Measurements from ENCODE around the gene PLEKHA6. TPM values are rescaled to one million over a fixed set of nuclear protein-coding genes. Genes with fewer than 3 reads are reported as not detected.
A peak's percentile ranks its signal among the peaks of the same experiment; 100 is the strongest.

PLEKHA6 gene, protein sequence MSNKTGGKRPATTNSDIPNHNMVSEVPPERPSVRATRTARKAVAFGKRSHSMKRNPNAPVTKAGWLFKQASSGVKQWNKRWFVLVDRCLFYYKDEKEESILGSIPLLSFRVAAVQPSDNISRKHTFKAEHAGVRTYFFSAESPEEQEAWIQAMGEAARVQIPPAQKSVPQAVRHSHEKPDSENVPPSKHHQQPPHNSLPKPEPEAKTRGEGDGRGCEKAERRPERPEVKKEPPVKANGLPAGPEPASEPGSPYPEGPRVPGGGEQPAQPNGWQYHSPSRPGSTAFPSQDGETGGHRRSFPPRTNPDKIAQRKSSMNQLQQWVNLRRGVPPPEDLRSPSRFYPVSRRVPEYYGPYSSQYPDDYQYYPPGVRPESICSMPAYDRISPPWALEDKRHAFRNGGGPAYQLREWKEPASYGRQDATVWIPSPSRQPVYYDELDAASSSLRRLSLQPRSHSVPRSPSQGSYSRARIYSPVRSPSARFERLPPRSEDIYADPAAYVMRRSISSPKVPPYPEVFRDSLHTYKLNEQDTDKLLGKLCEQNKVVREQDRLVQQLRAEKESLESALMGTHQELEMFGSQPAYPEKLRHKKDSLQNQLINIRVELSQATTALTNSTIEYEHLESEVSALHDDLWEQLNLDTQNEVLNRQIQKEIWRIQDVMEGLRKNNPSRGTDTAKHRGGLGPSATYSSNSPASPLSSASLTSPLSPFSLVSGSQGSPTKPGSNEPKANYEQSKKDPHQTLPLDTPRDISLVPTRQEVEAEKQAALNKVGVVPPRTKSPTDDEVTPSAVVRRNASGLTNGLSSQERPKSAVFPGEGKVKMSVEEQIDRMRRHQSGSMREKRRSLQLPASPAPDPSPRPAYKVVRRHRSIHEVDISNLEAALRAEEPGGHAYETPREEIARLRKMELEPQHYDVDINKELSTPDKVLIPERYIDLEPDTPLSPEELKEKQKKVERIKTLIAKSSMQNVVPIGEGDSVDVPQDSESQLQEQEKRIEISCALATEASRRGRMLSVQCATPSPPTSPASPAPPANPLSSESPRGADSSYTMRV
- total RNA-seq (2014; rRNA removed; shearing (Covaris generic)) (4.3 and 6.2 TPM in 2 replicates), polyA plus RNA-seq (2016; fragmentation: Nextera tagmentation; extraction: Ambion mirVana) (2.5 and 2.8 TPM in 2 replicates)
- long read RNA-seq, partial matches to known transcripts: 0 of 3 reads
- long read RNA-seq, other reads (novel, unspliced or antisense): 3 of 3 reads

DNA sequence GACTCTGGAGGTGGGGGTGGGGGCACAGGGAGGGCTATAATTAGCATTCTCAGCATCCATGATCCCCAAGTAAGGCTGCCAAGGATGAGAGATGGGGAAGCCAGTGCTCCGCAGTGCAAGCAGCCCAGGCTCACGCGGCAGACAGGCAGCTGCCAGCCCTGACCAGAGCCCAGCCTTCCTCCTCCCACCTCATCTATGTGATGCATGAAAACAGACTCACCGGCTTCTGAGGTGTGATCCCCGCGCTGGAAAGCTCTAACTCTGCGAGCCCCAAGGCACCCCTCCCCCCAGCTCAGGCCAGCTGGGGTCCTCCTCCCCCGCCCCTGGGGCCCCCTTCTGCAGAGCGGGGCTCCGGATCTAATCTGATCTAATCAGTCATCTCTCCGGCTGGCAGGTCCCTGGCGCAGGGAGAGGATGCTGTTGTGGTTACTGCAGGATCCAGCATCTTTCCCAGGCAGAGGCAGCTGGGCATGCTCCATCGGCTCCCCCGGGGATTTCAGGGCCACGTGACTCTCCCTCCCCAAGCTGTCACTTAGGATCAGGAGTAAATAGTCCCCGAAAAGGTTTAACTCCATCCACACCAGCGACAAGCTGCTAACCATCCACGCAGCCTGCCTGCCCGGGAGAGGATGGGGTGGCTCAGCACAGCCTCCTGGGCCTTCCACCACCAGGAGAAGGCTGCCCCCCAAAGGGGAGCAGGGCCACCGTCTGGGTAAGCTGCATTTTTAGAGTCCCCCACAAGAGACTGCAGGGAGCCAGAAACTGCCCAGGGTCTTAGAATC is at the start of gene PLEKHA6:
PLEKHA6 (minus strand) TSS at position 456 of the 782 bp plus-strand sequence. CDS start 86,202 bp downstream, outside the sequence.
- Histone ChIP-seq H3K4me1 (ENCODE audit: insufficient read depth) (peaks cover 33% of the 10 kb centered on the region), H3K36me3 (ENCODE audit: insufficient read depth) (no peaks in the 10 kb centered on the region), H2AFZ (peak within 1 kb of the TSS; percentile 69), H3K4me3 (peak within 1 kb of the TSS; percentile 61), H3K27me3 (ENCODE audit: insufficient read depth) (peaks cover 12% of the 10 kb centered on the region; the same call in 1 of the 2 replicates), H4K20me1 (replicated peaks; ENCODE audit: insufficient read depth) (no peaks in the 10 kb centered on the region), H3F3A (replicated peaks; ENCODE audit: low read depth) (0 out of 2 replicates have a peak, but pooled peaks cover 3% of the 10 kb centered on the region), H3K79me2 (replicated peaks; ENCODE audit: insufficient read depth) (no peaks in the 10 kb centered on the region), H3K27ac (ENCODE audit: low read depth) (no peak within 1 kb of the TSS), H3K4me2 (peak within 1 kb of the TSS; percentile 85), H3K9me2 (ENCODE audit: insufficient read depth) (no peaks in the 10 kb centered on the region)
- no peak for TF ChIP-seq POLR2AphosphoS5 (IDR thresholded peaks at IDR 0.05; ENCODE audit: low read depth)
- TF ChIP-seq, protein P1, sequence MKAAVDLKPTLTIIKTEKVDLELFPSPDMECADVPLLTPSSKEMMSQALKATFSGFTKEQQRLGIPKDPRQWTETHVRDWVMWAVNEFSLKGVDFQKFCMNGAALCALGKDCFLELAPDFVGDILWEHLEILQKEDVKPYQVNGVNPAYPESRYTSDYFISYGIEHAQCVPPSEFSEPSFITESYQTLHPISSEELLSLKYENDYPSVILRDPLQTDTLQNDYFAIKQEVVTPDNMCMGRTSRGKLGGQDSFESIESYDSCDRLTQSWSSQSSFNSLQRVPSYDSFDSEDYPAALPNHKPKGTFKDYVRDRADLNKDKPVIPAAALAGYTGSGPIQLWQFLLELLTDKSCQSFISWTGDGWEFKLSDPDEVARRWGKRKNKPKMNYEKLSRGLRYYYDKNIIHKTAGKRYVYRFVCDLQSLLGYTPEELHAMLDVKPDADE (IDR thresholded peaks at IDR 0.05): no peak
- no peak for TF ChIP-seq NANOG (IDR thresholded peaks at IDR 0.05; ENCODE audit: borderline replicate concordance)
- TF ChIP-seq STAT1 (IDR thresholded peaks at IDR 0.05; ENCODE audit: unreplicated experiment): no peak
- TF ChIP-seq EZH2 (IDR thresholded peaks at IDR 0.05; ENCODE audit: low read depth, unreplicated experiment): no peak
- TF ChIP-seq ZNF114 (CRISPR knock-in tag; IDR thresholded peaks at IDR 0.05): no peak
- TF ChIP-seq, protein P2, sequence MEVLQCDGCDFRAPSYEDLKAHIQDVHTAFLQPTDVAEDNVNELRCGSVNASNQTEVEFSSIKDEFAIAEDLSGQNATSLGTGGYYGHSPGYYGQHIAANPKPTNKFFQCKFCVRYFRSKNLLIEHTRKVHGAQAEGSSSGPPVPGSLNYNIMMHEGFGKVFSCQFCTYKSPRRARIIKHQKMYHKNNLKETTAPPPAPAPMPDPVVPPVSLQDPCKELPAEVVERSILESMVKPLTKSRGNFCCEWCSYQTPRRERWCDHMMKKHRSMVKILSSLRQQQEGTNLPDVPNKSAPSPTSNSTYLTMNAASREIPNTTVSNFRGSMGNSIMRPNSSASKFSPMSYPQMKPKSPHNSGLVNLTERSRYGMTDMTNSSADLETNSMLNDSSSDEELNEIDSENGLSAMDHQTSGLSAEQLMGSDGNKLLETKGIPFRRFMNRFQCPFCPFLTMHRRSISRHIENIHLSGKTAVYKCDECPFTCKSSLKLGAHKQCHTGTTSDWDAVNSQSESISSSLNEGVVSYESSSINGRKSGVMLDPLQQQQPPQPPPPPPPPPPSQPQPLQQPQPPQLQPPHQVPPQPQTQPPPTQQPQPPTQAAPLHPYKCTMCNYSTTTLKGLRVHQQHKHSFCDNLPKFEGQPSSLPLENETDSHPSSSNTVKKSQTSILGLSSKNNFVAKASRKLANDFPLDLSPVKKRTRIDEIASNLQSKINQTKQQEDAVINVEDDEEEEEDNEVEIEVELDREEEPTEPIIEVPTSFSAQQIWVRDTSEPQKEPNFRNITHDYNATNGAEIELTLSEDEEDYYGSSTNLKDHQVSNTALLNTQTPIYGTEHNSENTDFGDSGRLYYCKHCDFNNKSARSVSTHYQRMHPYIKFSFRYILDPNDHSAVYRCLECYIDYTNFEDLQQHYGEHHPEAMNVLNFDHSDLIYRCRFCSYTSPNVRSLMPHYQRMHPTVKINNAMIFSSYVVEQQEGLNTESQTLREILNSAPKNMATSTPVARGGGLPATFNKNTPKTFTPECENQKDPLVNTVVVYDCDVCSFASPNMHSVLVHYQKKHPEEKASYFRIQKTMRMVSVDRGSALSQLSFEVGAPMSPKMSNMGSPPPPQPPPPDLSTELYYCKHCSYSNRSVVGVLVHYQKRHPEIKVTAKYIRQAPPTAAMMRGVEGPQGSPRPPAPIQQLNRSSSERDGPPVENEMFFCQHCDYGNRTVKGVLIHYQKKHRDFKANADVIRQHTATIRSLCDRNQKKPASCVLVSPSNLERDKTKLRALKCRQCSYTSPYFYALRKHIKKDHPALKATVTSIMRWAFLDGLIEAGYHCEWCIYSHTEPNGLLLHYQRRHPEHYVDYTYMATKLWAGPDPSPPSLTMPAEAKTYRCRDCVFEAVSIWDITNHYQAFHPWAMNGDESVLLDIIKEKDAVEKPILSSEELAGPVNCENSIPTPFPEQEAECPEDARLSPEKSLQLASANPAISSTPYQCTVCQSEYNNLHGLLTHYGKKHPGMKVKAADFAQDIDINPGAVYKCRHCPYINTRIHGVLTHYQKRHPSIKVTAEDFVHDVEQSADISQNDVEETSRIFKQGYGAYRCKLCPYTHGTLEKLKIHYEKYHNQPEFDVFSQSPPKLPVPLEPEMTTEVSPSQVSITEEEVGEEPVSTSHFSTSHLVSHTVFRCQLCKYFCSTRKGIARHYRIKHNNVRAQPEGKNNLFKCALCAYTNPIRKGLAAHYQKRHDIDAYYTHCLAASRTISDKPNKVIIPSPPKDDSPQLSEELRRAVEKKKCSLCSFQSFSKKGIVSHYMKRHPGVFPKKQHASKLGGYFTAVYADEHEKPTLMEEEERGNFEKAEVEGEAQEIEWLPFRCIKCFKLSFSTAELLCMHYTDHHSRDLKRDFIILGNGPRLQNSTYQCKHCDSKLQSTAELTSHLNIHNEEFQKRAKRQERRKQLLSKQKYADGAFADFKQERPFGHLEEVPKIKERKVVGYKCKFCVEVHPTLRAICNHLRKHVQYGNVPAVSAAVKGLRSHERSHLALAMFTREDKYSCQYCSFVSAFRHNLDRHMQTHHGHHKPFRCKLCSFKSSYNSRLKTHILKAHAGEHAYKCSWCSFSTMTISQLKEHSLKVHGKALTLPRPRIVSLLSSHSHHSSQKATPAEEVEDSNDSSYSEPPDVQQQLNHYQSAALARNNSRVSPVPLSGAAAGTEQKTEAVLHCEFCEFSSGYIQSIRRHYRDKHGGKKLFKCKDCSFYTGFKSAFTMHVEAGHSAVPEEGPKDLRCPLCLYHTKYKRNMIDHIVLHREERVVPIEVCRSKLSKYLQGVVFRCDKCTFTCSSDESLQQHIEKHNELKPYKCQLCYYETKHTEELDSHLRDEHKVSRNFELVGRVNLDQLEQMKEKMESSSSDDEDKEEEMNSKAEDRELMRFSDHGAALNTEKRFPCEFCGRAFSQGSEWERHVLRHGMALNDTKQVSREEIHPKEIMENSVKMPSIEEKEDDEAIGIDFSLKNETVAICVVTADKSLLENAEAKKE (CRISPR knock-in tag; IDR thresholded peaks at IDR 0.05): no peak
- TF ChIP-seq, protein P3, sequence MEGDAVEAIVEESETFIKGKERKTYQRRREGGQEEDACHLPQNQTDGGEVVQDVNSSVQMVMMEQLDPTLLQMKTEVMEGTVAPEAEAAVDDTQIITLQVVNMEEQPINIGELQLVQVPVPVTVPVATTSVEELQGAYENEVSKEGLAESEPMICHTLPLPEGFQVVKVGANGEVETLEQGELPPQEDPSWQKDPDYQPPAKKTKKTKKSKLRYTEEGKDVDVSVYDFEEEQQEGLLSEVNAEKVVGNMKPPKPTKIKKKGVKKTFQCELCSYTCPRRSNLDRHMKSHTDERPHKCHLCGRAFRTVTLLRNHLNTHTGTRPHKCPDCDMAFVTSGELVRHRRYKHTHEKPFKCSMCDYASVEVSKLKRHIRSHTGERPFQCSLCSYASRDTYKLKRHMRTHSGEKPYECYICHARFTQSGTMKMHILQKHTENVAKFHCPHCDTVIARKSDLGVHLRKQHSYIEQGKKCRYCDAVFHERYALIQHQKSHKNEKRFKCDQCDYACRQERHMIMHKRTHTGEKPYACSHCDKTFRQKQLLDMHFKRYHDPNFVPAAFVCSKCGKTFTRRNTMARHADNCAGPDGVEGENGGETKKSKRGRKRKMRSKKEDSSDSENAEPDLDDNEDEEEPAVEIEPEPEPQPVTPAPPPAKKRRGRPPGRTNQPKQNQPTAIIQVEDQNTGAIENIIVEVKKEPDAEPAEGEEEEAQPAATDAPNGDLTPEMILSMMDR (conservative IDR thresholded peaks at IDR 0.05; ENCODE audit: low read depth in 2 of 2): peak; percentile 50 to 76
- Mint-ChIP-seq H3K27ac (no peak within 1 kb of the TSS), H3K4me1 (peaks cover 39% of the 10 kb centered on the region), H3K27me3 (ENCODE audit: insufficient read depth, low read depth, poor library complexity) (peaks cover 21% of the 10 kb centered on the region), H3K9me3 (no peaks in the 10 kb centered on the region), H3K4me3 (peak within 1 kb of the TSS; percentile 61), H3K36me3 (ENCODE audit: low read depth) (no peaks in the 10 kb centered on the region; the same call in 2 of the 3 replicates)
- ATAC-seq (peak; percentile 61), DNase-seq (ENCODE audit: low spot score) (peak; percentile 67)

Measured in GM23338 (cell line).